Measurements from ENCODE around the gene FIGNL1. TPM values are rescaled to one million over a fixed set of nuclear protein-coding genes. Genes with fewer than 3 reads are reported as not detected.

FIGNL1 gene
- total and polyA plus RNA-seq, 2 donors (not counting 3 experiments of a cell fraction or from before 2014, with no cell fraction given) = 20.8 to 49.3 TPM

DNA sequence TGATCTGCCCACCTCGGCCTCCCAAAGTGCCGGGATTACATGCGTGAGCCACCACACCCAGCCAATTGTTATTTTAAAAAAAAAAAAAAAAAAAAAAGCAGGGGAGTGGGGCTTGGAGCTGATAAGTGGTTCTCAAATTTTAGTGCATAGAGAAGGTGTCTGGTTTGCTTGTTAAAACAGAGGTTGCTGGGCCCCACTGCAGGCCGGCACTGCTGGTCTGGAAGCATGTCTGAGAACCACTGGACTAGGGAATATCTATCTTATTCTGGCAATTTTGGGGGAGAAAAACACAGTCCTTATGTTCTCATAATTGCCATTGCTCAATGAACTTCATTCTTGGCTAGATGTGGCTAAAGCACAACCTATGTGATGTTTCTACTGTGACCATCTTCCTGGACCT is 19.0 kb upstream of the FIGNL1 start:
- BruUV-seq (replicated peaks) = no TSS peak
- Histone ChIP-seq H3K79me2 (ENCODE audit: control insufficient read depth, insufficient read depth, low read length) (no peaks in the 10 kb centered on the region), H3K36me3 (ENCODE audit: control insufficient read depth in 2 of 2, extremely low read depth in 1 of 2, insufficient read depth in 2 of 2, low read length in 2 of 2) (no peaks in the 10 kb centered on the region), H3K27ac (ENCODE audit: insufficient read depth, low read depth, low read length) (no peak overlapping the region), H3K9me3 (replicated peaks; ENCODE audit: control insufficient read depth, insufficient read depth, low read length) (no peaks in the 10 kb centered on the region), H3K27me3 (ENCODE audit: control insufficient read depth in 2 of 2, insufficient read depth in 2 of 2, low read length in 2 of 2) (no peaks in the 10 kb centered on the region), H3K9ac (replicated peaks; ENCODE audit: extremely low read depth, insufficient read depth, low read length) (no peak overlapping the region), H3K9me1 (replicated peaks; ENCODE audit: control insufficient read depth, extremely low read depth, insufficient read depth, low read length) (no peaks in the 10 kb centered on the region), H2AFZ (ENCODE audit: low read depth, low read length) (no peak overlapping the region), H4K20me1 (replicated peaks; ENCODE audit: control insufficient read depth, extremely low read depth, insufficient read depth, low read length) (no peaks in the 10 kb centered on the region), H3K4me3 (replicated peaks in 1 of 3; ENCODE audit: insufficient read depth in 1 of 3, low read depth in 1 of 3, low read length in 3 of 3) (no peak overlapping the region), H3K4me2 (ENCODE audit: insufficient read depth, low read length) (no peak overlapping the region), H3K4me1 (ENCODE audit: control insufficient read depth, extremely low read depth, insufficient read depth, low read length) (peaks cover 4% of the 10 kb centered on the region)
- ChIA-PET CTCF (interaction anchor here (1.0 to 6.9 kb wide), 7 partner anchors 23 to 692 kb away, joined by 3 to 117 read pairs (median 11); no protein-coding TSS in a partner anchor), POLR2A (no interaction called here)
- no peak for TF ChIP-seq MYC (IDR thresholded peaks at IDR 0.05; ENCODE audit: low read depth, low read length)
- TF ChIP-seq POLR2AphosphoS5 (IDR thresholded peaks at IDR 0.05; ENCODE audit: insufficient read depth, low read depth, low read length) = no peak
- no peak for TF ChIP-seq EZH2 (IDR thresholded peaks at IDR 0.05; ENCODE audit: borderline replicate concordance, low read depth, low read length, severe bottlenecking)
- no peak for TF ChIP-seq POLR2A (IDR thresholded peaks at IDR 0.05; ENCODE audit: low read depth, low read length)
- TF ChIP-seq, protein P1, sequence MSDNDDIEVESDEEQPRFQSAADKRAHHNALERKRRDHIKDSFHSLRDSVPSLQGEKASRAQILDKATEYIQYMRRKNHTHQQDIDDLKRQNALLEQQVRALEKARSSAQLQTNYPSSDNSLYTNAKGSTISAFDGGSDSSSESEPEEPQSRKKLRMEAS (IDR thresholded peaks at IDR 0.05; ENCODE audit: insufficient read depth, insufficient read length) = no peak
- DNase-seq (ENCODE audit: low read depth, low spot score) = no peak
- FAIRE-seq = no peak
- dilution Hi-C loops (cut with MboI; ENCODE audit: extremely low pct_ligation_motif_present, low sequenced_read_pairs) = no loop called here
- intact Hi-C loops (cut with micrococcal nuclease) = loop anchor here (2.0 to 5.0 kb wide), 5 partner anchors 28 to 262 kb away; no protein-coding TSS in a partner anchor

DNA sequence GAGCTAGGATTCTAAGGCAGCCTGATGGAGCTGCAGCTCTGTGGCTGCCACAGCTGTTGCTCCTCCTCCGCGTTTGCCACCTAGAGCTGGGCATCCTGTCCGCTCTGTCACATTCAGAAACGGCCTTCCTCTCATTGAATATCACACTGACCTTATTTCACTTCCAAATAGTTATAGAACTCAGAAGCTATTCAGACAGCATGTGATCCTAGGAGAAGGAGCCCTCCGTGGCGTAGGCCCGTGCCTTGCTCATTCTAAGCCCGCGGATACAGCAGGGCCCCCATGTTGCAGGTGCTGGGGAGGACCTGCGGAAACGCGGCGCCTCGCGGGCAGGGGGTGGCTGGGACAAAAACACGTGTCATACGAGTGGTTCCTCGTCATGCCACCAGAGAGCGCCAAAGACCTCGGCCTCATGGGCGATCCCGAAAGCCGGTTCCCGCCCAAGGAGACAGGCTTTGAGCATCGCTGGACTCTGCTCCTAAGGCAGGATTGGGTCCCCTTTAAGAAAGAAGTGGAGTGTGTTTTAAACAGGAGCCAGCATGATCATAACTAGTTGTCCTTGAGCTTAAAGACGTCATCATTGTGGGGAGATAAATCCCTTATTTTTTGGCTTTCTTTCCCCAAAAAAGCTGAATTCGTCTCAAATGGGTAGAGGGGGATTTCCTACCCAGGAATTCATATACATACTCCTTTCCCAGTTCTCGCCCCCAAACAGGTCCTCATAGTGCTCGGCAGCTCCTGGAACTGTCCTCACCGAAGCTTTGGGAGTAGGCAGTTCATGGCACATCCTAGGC is 17.9 kb upstream of the FIGNL1 start:
- H3K79me2 ChIP-seq (ENCODE audit: control insufficient read depth, insufficient read depth, low read length) = no peaks in the 10 kb centered on the region
- H3K4me3 ChIP-seq (replicated peaks in 1 of 3; ENCODE audit: insufficient read depth in 1 of 3, low read depth in 1 of 3, low read length in 3 of 3) = no peak overlapping the region
- H3K36me3 ChIP-seq (ENCODE audit: control insufficient read depth in 2 of 2, extremely low read depth in 1 of 2, insufficient read depth in 2 of 2, low read length in 2 of 2) = no peaks in the 10 kb centered on the region
- no peaks in the 10 kb centered on the region for H4K20me1 ChIP-seq (replicated peaks; ENCODE audit: control insufficient read depth, extremely low read depth, insufficient read depth, low read length)
- peak overlapping the region; percentile 94 for H2AFZ ChIP-seq (ENCODE audit: low read depth, low read length)
- H3K27ac ChIP-seq (ENCODE audit: insufficient read depth, low read depth, low read length) = no peak overlapping the region
- ChIA-PET CTCF (interaction anchor here (0.5 to 6.9 kb wide), 35 partner anchors 10 to 694 kb away, joined by 3 to 117 read pairs (median 4); no protein-coding TSS in a partner anchor), POLR2A (interaction anchor here (0.7 kb wide), 1 partner anchor 49 kb away, joined by 4 read pairs; no protein-coding TSS in a partner anchor)
- intact Hi-C loops (cut with micrococcal nuclease) (loop anchor here (1.0 to 5.0 kb wide), 10 partner anchors 29 to 694 kb away; no protein-coding TSS in a partner anchor), dilution Hi-C loops (cut with MboI; ENCODE audit: extremely low pct_ligation_motif_present, low sequenced_read_pairs) (no loop called here)
- H3K9ac ChIP-seq (replicated peaks; ENCODE audit: extremely low read depth, insufficient read depth, low read length) = no peak overlapping the region
- peak overlapping the region; percentile 65 for H3K4me2 ChIP-seq (ENCODE audit: insufficient read depth, low read length)
- H3K27me3 ChIP-seq (ENCODE audit: control insufficient read depth in 2 of 2, insufficient read depth in 2 of 2, low read length in 2 of 2) = no peaks in the 10 kb centered on the region
- TF ChIP-seq FOS (IDR thresholded peaks at IDR 0.05; ENCODE audit: borderline replicate concordance, insufficient read depth, low read length) (no peak), POLR2AphosphoS5 (IDR thresholded peaks at IDR 0.05; ENCODE audit: insufficient read depth, low read depth, low read length) (peak; percentile 22), GATA2 (IDR thresholded peaks at IDR 0.05; ENCODE audit: insufficient read depth, insufficient read length, low read depth, low read length) (no peak), MYC (IDR thresholded peaks at IDR 0.05; ENCODE audit: low read depth, low read length) (peak; percentile 76), EZH2 (IDR thresholded peaks at IDR 0.05; ENCODE audit: borderline replicate concordance, low read depth, low read length, severe bottlenecking) (no peak), JUN (IDR thresholded peaks at IDR 0.05; ENCODE audit: borderline replicate concordance, insufficient read depth, insufficient read length, low read depth) (no peak)
- TF ChIP-seq, protein P2, sequence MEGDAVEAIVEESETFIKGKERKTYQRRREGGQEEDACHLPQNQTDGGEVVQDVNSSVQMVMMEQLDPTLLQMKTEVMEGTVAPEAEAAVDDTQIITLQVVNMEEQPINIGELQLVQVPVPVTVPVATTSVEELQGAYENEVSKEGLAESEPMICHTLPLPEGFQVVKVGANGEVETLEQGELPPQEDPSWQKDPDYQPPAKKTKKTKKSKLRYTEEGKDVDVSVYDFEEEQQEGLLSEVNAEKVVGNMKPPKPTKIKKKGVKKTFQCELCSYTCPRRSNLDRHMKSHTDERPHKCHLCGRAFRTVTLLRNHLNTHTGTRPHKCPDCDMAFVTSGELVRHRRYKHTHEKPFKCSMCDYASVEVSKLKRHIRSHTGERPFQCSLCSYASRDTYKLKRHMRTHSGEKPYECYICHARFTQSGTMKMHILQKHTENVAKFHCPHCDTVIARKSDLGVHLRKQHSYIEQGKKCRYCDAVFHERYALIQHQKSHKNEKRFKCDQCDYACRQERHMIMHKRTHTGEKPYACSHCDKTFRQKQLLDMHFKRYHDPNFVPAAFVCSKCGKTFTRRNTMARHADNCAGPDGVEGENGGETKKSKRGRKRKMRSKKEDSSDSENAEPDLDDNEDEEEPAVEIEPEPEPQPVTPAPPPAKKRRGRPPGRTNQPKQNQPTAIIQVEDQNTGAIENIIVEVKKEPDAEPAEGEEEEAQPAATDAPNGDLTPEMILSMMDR (IDR thresholded peaks at IDR 0.05; ENCODE audit: extremely low read depth in 1 of 2, insufficient read depth in 1 of 2, low read depth in 1 of 2, low read length in 2 of 2) = peak; percentile 82 to 90
- TF ChIP-seq, protein P1 (IDR thresholded peaks at IDR 0.05; ENCODE audit: insufficient read depth, insufficient read length) = peak; percentile 94
- FAIRE-seq (peak; percentile 96), DNase-seq (ENCODE audit: low read depth, low spot score) (peak; percentile 80)
- H3K9me3 ChIP-seq (replicated peaks; ENCODE audit: control insufficient read depth, insufficient read depth, low read length) = no peaks in the 10 kb centered on the region
- no TSS peak for BruUV-seq (replicated peaks)
- H3K9me1 ChIP-seq (replicated peaks; ENCODE audit: control insufficient read depth, extremely low read depth, insufficient read depth, low read length) = no peaks in the 10 kb centered on the region
- peaks cover 4% of the 10 kb centered on the region for H3K4me1 ChIP-seq (ENCODE audit: control insufficient read depth, extremely low read depth, insufficient read depth, low read length)

All from endothelial cell of umbilical vein (primary cell).